Central memory CD8-positive, alpha-beta T cell (primary cell): ENCODE results near the gene SLC35F3.

Experiments used
- ATAC-seq: fragments of 150-1000 bp; cut with Tn5 transposase; replicated peaks from 2 replicates; pipeline ENCODE4 v1.10.0; 2022; ENCODE audit warnings: mild to moderate bottlenecking, moderate FRiP score, moderate number of reproducible peaks; ENCODE audit not compliant: poor library complexity, severe bottlenecking; ENCODE audit errors: extremely low read depth
- DNase-seq, 2 donors: peaks; one replicate each; pipeline ENCODE4 v3.0.0; 2021; ENCODE audit warnings: low spot score in 2 of 2
- H3K27ac Mint-ChIP-seq: one replicate; pipeline ENCODE4 v1.8.0; 2022; ENCODE audit warnings: low read depth, mild to moderate bottlenecking, moderate library complexity, mixed read lengths
- H3K27me3 Mint-ChIP-seq: one replicate; pipeline ENCODE4 v1.8.0; 2022; ENCODE audit warnings: mixed read lengths
- H3K36me3 Mint-ChIP-seq: one replicate; pipeline ENCODE4 v1.8.0; 2022; ENCODE audit warnings: mild to moderate bottlenecking, moderate library complexity, mixed read lengths; ENCODE audit not compliant: insufficient read depth
- H3K4me1 Mint-ChIP-seq: one replicate; pipeline ENCODE4 v1.8.0; 2022; ENCODE audit warnings: mixed read lengths
- H3K4me3 Mint-ChIP-seq: one replicate; pipeline ENCODE4 v1.8.0; 2022; ENCODE audit warnings: mild to moderate bottlenecking, moderate library complexity, mixed read lengths
- H3K9me3 Mint-ChIP-seq: one replicate; pipeline ENCODE4 v1.8.0; 2022; ENCODE audit warnings: mixed read lengths

Gene SLC35F3

GRCh38 chr1:234368320-234369032 is 464.0 kb downstream of the SLC35F3 start:
- Mint-ChIP-seq H3K27me3 (no peaks in the 10 kb centered on the region), H3K4me1 (peaks cover 28% of the 10 kb centered on the region), H3K9me3 (no peaks in the 10 kb centered on the region), H3K27ac (peak overlapping the region; percentile 22), H3K4me3 (no peak overlapping the region), H3K36me3 (peaks cover 9% of the 10 kb centered on the region)
- no peak for ATAC-seq
- no peak for DNase-seq

GRCh38 chr1:234369033-234369430 is 464.6 kb downstream of the SLC35F3 start:
- Mint-ChIP-seq H3K4me3 (no peak overlapping the region), H3K4me1 (peaks cover 32% of the 10 kb centered on the region), H3K27me3 (no peaks in the 10 kb centered on the region), H3K36me3 (peaks cover 12% of the 10 kb centered on the region), H3K27ac (peak overlapping the region; percentile 22), H3K9me3 (no peaks in the 10 kb centered on the region)
- ATAC-seq (no peak), DNase-seq (no peak)

- no peaks in the 10 kb centered on the region for H3K9me3 Mint-ChIP-seq
- no peaks in the 10 kb centered on the region for H3K27me3 Mint-ChIP-seq
- DNase-seq (no peak), ATAC-seq (no peak)
- H3K27ac Mint-ChIP-seq = no peak overlapping the region
- peaks cover 13% of the 10 kb centered on the region for H3K36me3 Mint-ChIP-seq
- no peak overlapping the region for H3K4me3 Mint-ChIP-seq
- peaks cover 39% of the 10 kb centered on the region for H3K4me1 Mint-ChIP-seq
Measured at GRCh38 chr1:234369784-234370183, 465.3 kb downstream of the SLC35F3 start.

- ATAC-seq (no peak), DNase-seq (no peak)
- Mint-ChIP-seq H3K9me3 (no peaks in the 10 kb centered on the region), H3K27ac (peak overlapping the region; percentile 98), H3K4me3 (no peak overlapping the region), H3K4me1 (peaks cover 46% of the 10 kb centered on the region), H3K36me3 (peaks cover 20% of the 10 kb centered on the region), H3K27me3 (no peaks in the 10 kb centered on the region)
Measured at GRCh38 chr1:234371414-234371813, 466.9 kb downstream of the SLC35F3 start.

- Mint-ChIP-seq H3K27ac (peak overlapping the region; percentile 98), H3K4me1 (peaks cover 49% of the 10 kb centered on the region), H3K27me3 (no peaks in the 10 kb centered on the region), H3K9me3 (no peaks in the 10 kb centered on the region), H3K36me3 (peaks cover 26% of the 10 kb centered on the region), H3K4me3 (peak overlapping the region; percentile 92)
- DNase-seq (no peak), ATAC-seq (no peak)
Measured at GRCh38 chr1:234372011-234372757, 467.7 kb downstream of the SLC35F3 start.

GRCh38 chr1:234373064-234373958 is 468.8 kb downstream of the SLC35F3 start, which contains the start of gene COA6:
Gene COA6, plus strand, starts transcription at chr1:234373456. Its CDS starts 11 bp downstream, at chr1:234373467.
- peak within 1 kb of the TSS; percentile 92 for H3K4me3 Mint-ChIP-seq
- H3K4me1 Mint-ChIP-seq = peaks cover 54% of the 10 kb centered on the region
- ATAC-seq (peak; percentile 82), DNase-seq (peak; percentile 88 to 89)
- no peaks in the 10 kb centered on the region for H3K9me3 Mint-ChIP-seq
- H3K36me3 Mint-ChIP-seq = peaks cover 31% of the 10 kb centered on the region
- peak within 1 kb of the TSS; percentile 98 for H3K27ac Mint-ChIP-seq
- H3K27me3 Mint-ChIP-seq = no peaks in the 10 kb centered on the region

GRCh38 chr1:234373959-234374254 is 469.4 kb downstream of the SLC35F3 start:
- Mint-ChIP-seq H3K27me3 (no peaks in the 10 kb centered on the region), H3K9me3 (no peaks in the 10 kb centered on the region), H3K4me1 (peaks cover 50% of the 10 kb centered on the region), H3K27ac (peak overlapping the region; percentile 98), H3K4me3 (peak overlapping the region; percentile 92), H3K36me3 (peaks cover 33% of the 10 kb centered on the region)
- peak; percentile 39 for ATAC-seq
- DNase-seq = no peak
